NCI-H748 (cell line): Measurements from ENCODE around the gene ANKH.
A peak's percentile ranks its signal among the peaks of the same experiment; 100 is the strongest.

Experiments used
- DNase-seq: peaks from one replicate; lab custom pipeline; 2025; ENCODE audit not compliant: unreplicated experiment; lab: John Stamatoyannopoulos, UW

Gene ANKH

GRCh38 chr5:14767053-14767452, 104.5 kb downstream of the ANKH start:
- DNase-seq, result no peak

DNA sequence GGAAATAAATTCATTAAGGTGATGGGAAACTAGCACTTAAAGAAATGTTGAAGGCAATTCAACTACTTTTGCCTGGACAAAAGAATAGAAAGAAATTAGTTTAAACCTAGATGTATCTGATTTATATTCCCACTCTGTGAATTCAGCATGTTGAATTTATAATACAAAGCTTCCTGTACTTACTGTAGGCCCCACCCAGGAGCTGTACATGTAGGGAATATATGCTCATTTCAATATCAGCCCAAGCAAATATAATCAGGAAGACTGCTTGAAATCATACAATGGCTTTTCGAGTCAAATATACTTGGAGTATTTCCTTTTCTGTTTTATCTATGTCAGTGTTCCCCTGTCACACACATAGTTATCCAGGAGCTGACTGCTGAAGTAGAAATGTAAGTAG, 105.0 kb downstream of the ANKH start:
- no peak for DNase-seq

- DNase-seq, result no peak
Measured at GRCh38 chr5:14765587-14765986, 106.0 kb downstream of the ANKH start.

- DNase-seq, result no peak
Measured at GRCh38 chr5:14762549-14763216, 108.9 kb downstream of the ANKH start.

DNA sequence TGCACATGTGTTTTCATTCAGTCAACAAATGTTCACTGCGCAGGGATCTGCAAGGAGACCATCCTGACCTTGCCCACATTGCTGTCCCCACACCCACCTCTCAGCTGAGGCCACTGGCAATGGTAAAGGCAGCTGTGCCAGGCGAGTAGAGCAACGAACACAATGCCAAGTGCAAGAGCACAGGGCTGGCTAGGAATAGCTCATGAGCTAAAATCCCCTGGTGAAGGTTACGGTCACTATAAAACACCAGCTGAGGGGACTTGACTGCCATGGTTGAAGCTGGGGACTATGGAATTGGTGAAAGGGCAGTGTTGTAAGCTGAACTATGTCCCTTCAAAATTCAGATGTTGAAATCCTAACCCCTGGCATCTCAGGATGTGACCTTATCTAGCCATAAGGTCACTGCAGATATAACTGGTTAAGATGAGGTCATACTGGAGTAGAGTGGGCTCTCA, 111.0 kb downstream of the ANKH start:
- no peak for DNase-seq

- DNase-seq, result no peak
Measured at GRCh38 chr5:14759744-14760547, 111.6 kb downstream of the ANKH start.

DNA sequence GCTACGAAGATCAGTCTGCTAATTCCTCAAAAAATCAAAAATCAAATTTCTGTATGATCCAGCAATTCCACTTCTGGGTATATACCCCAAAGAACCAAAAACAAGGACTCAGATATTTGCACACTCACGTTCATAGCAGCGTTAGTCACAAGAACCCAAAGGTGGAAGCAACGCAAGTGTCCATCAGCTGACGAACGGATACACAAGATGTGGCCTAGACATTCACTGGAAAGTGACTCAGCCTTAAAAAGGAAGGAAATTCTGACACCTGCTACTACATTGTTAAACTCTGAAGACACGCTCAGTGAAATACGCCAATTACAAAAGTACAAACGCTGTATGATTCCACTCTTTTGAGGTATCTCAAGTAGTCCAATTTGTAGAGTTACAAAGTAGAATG, 113.7 kb downstream of the ANKH start:
- DNase-seq, result no peak

DNA sequence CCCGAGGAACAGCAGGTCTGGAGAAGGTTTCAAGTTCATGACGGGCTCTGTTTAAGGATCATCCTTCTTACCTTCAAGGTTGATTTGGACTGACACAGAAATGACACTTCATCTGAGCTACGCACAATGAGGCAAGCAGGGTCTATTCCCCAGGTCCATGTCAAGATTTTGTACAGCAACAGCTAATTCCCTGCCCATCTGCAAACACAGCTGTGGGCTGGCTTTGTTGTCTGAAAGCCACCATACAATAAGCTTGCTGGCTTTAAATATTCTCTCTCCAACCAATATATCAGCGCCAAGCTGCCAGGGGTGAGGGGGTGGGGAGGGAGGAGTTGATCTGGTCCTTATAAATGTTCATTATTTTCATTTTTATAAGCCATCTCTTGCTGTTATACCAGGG, 115.1 kb downstream of the ANKH start:
- DNase-seq, result peak; percentile 89

GRCh38 chr5:14753947-14754346, 117.6 kb downstream of the ANKH start:
- no peak for DNase-seq

- DNase-seq, result no peak
Measured at GRCh38 chr5:14753292-14753691, 118.3 kb downstream of the ANKH start.

DNA sequence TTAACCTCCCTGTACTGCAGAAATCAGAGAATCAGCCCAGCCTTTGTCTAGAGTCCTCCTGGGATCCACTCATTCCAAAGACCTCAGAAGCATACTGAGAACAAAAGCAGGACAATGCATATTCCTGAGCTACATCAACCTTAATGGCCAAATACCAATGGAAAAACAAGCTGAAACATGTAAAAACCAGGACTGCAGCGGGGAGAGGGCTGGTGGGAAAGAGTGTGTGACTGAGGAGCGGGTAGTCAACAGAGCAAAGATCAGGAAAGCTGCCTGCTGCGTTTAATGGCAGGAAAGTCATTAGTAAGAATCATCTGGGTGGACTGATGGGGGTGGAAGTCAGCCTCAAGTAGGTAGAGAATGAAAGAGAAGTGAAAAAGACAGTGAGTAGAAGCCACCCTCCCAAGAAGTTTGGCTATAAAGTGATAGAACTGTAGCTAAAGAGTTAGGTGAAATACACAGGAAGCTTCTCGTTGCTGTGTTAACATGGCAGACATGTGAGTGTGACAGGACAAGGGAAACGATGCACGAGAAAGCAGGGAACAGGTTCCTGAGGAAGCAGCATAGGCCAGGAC, 119.0 kb downstream of the ANKH start:
- no peak for DNase-seq

DNA sequence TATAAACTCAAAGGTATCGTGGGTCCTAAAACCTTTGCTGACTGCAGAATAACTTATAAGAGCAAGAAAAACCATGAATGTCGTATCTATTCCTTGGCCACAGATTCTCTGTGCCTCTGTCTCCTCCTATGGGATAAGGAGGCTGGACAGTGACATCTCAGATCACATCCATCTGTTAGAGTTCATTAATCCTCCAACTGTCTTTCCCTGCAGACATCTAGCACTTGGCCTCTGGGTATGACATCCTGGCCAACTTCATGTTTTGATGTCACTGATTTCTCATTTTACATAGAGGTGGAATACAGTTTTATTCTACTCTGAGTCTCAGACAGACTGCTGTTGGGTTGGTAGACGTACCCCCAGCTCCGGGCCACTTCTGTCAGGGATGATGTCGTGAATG, 120.9 kb downstream of the ANKH start:
- DNase-seq, result no peak

DNA sequence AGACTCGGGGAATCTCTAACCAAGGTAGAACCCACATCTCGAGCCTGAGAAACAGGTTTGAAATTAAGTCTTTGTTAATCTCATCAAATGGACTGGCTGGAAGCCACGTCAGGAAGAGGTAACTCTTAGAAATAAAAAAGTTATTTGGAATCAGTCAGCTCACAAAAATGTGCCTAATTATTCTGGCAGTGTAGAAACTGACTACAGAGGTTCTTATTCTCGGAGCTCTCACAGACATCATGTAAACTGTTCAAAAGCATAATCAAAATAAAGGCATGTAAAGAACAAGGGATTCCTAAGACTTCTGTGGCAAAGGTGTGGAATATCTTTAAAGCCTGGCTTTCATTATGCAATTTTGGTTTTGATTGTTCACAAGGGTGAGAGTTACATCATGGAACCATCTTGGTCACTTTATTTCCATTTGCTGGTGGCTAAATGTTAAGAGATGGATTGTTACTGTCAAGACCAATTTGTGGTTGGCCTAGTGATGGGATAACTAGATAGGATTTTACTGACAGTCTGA, 121.9 kb downstream of the ANKH start:
- DNase-seq, result no peak

DNA sequence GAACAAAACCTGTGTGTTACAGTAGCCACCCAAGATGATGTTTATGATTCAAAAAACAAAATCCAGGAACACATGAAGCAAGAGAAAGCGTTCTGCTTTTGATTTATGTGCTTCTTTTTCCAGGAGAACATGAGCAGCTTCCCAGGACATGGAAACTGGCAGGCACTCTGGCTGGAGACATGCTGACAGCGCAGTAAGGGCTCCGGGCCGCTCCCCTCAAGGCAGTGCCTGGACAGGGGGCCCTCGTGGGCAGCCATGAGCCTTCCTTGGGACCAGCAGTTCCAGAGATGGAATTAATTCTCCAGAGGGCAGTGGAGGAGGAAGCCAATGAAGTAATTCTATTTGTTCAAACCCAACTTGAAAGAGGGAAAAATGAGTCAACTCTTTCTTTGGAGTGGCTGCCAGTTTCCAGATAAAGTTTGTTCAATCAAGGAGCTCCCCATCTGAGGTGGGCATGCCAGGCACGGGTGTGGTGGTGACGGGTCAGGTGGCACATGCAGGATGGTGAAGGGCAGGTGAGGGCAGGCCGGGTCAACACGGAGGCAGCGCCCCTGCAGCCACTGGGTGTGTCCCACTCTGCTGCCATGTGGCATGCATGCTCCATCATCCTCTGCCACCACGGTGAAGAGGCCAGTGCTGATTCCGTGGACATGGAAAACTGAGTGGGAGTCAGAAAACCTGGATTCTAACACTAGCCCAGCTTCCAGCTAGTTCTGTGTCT, 123.2 kb downstream of the ANKH start:
- no peak for DNase-seq

DNA sequence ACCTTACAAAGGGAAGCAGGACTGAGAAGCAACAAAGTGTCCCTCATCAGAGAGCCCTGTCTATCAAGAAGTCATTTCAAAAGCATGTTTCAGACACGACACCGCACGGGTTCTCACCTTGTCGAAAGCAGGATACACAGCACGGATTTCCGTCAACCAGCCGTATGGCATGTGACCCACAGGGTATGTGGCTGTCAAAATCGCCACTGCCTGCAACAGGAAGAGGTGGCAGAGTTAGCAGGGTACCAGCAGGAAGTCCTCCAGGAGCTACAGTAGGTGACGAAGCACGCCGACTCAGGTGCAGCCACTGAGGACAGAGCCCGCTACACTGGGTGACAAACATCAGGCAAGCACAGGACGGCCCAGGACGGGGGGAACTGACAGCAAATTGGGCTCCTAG, 125.8 kb downstream of the ANKH start:
- DNase-seq, result no peak

- DNase-seq, result no peak
Measured at GRCh38 chr5:14745188-14745563, 126.4 kb downstream of the ANKH start.

DNA sequence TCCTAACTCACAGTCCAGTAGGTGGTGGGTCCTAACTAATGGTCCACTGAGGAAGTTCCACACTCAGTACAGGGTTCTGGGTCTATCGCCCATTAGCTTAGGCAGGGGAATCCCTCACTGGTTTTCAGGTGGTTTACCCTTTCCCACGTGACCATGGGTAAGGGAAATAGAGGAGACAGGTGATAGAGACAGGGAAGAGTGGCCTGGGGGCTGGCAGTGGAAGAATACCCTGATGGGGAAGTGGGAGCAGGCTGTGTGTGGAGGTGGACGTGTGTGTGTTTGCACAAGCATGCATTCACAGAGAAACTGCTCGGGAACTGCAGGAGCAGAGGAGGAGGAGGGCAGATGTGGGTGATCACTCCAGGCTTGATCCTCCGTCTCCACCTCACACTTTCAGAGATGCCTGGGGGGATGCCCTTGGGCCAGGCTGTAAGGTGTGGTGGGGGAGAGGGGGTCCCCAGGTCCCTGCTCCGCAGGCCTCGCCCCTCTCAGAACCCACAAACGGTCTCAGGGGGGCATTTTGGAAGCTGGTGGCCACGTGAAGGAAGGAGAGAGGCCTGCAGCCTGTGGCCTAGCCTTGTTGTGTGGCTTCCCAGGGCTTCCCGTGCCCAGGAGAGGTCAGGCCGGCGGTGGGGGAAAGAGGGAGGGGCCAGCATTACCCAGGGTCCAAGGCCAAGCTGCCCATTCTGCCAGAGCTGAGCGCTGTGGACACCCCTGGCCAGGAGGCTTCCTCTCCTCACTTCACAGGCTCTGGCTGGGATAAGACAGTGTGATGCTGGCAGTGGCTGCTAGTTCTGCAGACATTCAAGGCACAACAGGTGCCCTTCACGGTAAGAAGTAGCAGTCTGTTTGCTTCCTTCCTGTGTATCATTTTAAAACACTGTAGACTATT, 127.0 kb downstream of the ANKH start:
- no peak for DNase-seq

- no peak for DNase-seq
Measured at GRCh38 chr5:14743601-14744295, 127.8 kb downstream of the ANKH start.

- DNase-seq, result peak; percentile 99
Measured at GRCh38 chr5:14742498-14742897, 129.1 kb downstream of the ANKH start.
